GM04503 (cell line): ENCODE measurements around the gene FAM3C.
"Not testable (repeated sequence)": the region's sequence is repeated elsewhere in the genome, so short reads cannot be mapped to it uniquely, and the experiment has no call there.

Experiments
- DNase-seq: peaks from one replicate; pipeline ENCODE4 v3.0.0-alpha.2; 2012; ENCODE audit warnings: low read depth

The FAM3C gene

DNA sequence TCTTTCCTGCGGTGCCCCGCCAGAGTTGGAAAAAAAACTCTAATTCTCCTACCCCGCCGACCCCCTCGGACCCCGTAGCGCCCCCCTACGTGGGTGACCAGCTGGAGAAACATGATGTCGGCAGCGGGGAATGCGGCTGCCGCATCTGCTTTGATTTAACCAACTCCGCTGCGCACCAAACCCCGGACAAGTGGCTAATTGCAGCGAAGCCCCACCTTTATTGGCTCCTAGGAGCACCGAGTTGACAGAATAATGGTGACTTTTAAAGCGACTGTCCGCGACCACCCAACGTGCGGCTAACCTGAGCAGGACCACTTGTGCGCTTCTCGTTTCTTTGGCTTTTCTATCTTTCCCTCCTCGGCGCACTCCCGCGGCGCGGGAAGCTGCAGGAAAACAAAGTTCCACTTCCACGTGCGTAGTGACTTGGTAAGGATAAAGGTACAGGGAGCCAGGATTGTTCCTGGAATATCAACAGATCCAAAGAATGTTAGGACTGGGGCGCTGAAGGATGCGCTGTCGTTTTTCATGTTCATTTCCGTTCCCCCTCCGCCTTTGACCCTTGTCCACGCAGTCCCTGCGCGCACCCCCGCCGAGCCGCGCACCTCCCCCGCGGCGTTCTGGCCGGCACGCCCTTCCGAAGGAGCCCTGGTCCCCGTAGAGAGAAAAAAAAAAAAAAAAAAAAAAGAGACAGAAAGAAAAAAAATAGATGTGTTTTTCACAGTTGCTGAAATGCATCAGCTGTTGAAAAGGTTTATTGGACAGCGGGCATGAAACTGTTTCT lies 65.9 kb downstream of the FAM3C start:
- no peak for DNase-seq

GRCh38 chr7:121329191-121330052 lies 66.7 kb downstream of the FAM3C start:
- DNase-seq: no peak

GRCh38 chr7:121328508-121329190 lies 67.5 kb downstream of the FAM3C start, which contains the start of gene WNT16:
Gene WNT16 (plus strand): TSS chr7:121329000. CDS start chr7:121329293, 293 bp downstream.
- no peak for DNase-seq

GRCh38 chr7:121327671-121328070 lies 68.4 kb downstream of the FAM3C start:
- no peak for DNase-seq

GRCh38 chr7:121323515-121324302 lies 72.4 kb downstream of the FAM3C start:
- no peak for DNase-seq

DNA sequence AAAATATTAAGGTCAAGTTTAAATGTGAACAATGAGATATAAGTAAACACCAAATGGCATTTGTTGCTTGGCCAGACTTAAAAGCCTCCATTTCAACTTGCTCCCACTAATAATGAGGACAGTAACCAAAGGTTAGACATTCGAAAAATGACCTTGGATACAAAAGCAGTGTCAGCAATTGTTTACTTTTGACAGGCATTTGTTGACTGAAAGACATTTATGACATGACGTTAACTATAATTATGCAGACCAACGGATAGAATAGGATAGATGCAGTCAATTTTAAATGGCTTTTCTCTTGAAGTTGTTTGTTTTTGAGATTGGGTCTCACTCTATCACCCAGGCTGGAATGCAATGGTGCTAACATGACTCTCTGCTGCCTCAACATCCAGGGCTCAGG lies 73.6 kb downstream of the FAM3C start:
- no peak for DNase-seq

GRCh38 chr7:121315170-121315569 lies 80.9 kb downstream of the FAM3C start:
- DNase-seq: not testable (repeated sequence)

DNA sequence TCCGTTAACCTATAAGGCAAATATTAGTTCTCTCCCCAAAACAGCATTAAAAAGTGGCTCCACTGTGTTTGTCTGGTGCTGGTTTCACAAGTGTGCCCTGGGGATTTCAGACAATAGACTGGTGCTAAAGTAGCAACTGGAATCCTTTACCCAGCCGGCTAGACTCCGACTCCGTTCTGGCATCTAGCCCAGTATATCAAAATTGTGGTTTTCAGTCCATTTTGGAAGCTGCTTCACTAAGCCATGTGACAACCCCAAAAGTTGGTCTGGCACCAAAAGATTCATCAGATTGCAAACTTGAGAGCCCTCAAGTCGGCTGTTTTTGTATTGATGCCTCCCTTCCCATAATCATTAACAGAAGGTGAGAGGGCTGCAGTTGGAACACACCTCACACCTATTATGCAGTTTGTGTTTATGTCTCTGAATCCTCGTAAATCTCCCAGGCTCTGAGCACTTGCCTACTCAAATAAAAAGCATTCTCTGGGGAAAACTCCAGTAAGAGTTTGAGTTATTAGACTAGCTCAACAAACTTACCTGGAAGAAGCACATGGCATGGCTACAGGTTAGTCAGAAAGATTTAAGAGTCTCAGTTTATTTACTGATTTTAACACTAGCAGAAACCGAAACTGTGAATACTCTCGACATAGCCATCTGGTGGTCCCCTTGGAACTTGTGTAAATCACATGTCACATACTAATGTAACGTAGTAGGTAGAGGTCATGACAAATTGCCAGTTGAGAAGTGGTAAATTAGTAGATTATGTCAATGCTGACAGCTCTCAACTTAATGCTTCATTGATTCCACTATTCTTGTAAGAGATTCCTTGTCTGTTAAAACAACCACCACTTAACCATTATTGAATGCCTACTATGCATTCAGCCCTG lies 82.1 kb downstream of the FAM3C start:
- no peak for DNase-seq

DNA sequence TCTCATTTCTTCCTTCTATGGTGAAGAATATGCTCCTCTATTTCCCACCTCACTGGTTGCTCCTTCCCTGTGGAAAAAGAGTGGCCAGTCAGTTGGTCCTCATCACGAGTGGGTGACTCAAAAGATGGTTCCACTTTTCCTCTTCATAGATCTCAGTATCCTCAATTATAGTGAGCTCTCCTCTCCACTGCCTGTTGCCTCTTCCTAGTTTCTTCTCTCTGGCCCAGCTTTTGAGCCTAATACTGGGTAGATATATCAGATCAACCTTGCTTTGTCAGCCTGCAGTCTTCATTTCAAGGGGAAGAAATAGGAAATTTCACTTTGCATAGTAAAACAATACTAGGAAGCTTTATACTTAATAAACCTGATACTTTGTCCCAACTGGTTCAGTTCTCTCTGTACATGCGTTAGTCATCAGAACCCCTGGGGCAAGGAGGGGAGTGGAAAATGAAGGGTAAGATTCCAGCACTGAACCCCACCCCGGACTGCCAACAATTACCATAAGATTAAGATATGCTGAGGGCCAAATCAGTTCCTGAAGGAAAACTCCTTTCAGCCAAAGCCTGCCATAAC lies 82.8 kb downstream of the FAM3C start:
- no peak for DNase-seq

GRCh38 chr7:121307021-121307574 lies 89.0 kb downstream of the FAM3C start:
- no peak for DNase-seq

DNA sequence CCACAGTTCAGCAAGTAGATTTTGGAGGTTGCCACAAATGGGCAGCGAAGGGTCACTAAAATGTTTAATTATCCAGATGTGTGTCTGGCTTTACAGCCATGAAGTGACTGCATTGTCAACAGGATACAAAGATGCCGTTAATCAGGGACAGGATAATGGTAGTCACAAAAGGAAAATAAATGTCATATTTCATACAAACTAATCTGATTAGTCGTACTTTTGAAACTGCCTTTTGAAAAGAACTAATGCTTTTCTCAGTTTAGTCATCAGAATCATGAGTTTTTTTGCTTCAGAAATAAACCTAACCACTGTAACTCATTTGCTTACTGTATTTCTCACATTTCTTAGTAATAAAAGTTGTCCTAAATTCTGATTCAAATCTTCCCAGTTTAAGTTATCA lies 89.5 kb downstream of the FAM3C start:
- DNase-seq: no peak

DNA sequence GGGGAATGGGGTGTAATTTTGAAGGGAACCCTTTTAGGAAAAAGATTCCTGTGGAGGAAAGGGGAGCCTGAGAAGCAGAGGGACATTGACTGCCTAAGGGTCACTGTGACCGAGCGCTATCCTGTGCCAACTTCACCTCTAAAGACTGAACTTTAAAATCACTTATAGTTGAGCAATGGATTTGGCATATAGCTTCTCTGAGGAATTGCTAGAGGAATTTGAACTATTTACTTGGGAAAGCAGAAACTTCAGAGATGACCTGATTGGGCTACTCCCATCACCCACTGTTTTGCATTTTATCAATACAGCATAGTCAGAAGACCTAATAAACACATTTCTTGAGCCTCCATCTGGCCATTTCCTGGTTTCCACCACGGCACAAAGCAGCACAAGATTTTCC lies 91.0 kb downstream of the FAM3C start:
- DNase-seq: peak; percentile 36

- DNase-seq: no peak
Observed at GRCh38 chr7:121304102-121304658, 91.9 kb downstream of the FAM3C start.

DNA sequence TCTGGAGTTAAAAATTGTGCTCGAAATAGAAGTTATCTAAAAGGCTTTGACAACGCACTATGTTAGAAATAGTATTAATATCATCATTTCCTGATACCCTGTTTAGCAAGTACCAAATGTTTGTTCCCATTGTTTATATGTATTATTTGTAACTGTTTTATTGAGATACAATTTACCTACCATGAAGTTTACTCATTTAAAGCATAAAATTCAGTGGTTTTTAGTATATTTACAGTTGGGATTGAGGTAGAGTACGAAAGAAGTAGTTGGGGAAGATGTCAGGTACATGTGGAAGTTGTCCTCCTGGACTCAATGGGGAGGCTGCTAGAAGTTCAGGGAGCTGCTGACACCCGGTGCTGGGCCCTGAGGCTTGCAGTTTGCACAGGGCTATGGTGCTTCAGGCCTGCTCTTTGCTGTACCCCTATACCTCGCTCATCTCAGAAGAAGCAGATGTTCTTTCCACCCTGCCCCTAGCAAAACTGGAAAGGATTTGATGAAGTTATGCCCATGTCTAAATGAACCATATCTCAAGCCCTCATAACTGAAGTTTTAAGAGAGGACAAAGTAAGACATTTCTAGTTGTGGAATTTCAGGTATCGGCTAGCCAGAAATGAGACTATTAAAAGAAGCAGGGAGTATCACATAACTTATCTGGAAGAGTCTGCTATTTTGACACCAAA lies 92.5 kb downstream of the FAM3C start:
- no peak for DNase-seq

DNA sequence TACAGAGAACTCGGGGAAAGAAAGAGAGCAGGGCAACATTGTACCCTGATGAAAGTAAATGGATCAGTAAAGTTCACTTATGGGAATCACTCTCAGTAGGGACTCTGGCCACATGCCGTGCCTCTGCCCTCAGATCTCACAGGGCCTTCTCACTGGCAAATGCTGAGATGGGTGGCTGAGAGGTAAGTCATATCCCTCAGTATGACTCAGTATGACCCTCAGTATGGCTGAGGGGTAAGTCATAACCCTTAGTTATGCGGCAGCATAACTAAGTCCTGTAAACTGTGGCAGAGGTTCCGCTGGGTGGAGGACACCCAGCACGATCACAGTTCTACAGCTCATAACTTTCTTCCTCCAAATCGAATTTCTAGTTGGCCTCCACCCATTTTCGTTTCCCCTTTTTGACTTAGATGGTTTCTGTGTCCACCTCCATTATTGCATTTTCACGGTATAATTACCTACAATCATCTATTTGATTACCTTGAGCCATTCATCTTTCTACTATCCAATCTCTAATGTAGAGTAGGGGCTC lies 93.8 kb downstream of the FAM3C start:
- DNase-seq: no peak

DNA sequence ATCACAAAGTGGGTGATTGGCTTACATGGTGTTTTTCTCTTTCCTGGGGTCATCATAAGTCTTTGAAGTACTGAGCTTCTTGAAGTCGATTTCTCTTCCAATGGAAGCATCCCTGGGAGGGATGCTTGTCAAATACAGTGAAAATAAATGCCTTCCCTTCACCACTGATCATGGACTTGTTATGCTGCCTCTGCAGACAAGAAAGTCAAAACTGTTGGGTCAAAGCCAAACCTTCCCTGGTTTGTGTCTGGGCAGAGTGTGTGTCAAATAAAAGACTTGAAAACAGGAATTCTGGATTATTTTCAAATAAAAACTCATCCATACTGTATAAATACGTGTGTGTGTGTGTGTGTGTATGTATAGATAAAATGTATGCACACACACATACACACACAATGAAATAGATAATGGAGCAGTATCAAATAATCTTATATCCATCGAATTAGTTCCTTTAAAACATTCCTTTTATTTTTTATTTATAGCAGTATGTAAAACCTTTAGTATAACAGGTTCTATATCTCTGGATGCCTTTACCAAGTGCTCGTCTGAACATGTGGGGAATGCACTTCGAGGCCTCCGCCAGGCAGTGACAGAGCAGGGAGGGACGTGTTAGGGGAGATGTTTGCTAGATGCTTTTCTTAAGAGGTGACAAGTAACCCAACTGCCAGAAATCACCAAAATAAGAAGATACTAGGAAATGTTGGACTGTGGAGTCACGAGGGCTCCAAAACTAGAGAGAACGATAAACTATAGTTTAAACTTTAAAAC lies 94.5 kb downstream of the FAM3C start:
- DNase-seq: no peak

GRCh38 chr7:121300685-121301420 lies 95.3 kb downstream of the FAM3C start:
- DNase-seq: no peak
